ENCODE measurements around the gene PCK1. TPM values are rescaled to one million over a fixed set of nuclear protein-coding genes. Genes with fewer than 3 reads are reported as not detected.

PCK1 gene
- total and polyA plus RNA-seq, 2 of the 13 experiments (the other 11 are each of a cell fraction or from before 2014, with no cell fraction given) = 6.5 to 12.6 TPM

DNA sequence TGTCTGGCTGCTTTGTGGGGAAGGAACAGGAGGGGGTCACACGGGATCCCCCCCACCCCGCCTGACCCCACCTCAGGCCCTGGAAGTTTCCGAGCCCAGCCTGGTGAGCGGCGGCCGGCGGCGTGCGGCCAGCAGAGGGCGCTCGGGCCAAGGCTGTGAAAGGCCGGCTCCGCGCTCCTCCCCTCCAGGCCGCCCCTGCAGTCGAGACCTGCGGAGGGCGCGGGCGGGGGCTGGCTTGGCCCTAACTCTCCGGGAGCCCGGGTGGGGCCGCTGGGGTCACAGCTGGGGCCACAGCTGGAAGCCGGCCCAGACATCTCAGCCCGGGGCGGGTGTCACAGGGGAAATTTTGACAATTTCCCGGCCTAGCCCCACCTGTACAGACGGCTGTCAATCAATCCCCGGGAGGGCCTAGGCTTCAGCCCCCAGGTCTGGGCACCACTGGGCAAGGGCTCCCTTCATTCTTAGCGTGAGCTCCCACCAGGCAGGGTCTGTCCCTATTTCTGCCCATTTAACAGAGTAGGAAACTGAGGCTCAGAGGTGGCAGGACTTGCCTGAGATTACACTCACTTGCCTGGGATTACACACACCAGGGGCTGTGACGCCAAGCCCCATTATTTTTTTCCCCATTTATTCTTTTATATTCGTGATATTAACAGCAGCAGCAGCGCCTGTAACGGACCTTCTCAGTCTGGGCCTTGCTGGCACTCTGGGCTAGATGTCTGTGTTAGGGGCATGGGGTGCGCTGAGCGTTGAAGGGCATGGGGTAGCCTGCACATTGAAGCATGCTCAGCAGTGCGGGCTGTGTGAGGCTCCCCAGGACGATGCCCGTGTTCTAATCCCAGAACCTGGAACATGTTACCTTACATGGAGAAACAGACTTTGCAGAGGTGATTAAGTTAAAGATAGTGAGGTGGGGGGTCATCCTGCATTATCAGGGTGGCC is 36.4 kb downstream of the PCK1 start (continued):
- TF ChIP-seq IRF2 (CRISPR knock-in tag; IDR thresholded peaks at IDR 0.05) (peak; percentile 55; the same call in 1 of the 2 replicates), KDM3A (CRISPR knock-in tag; IDR thresholded peaks at IDR 0.05; ENCODE audit: low read depth) (peak; percentile 76; the same call in 1 of the 2 replicates), TOE1 (CRISPR knock-in tag; IDR thresholded peaks at IDR 0.05) (no peak), MTF2 (CRISPR knock-in tag; IDR thresholded peaks at IDR 0.05; ENCODE audit: borderline replicate concordance) (peak; percentile 88; the same call in 1 of the 2 replicates), SKI (IDR thresholded peaks at IDR 0.05; ENCODE audit: partially characterized antibody) (peak; percentile 13), TGIF2 (CRISPR knock-in tag; IDR thresholded peaks at IDR 0.05) (no peak), STAG1 (CRISPR knock-in tag; IDR thresholded peaks at IDR 0.05) (peak; percentile 96), TBX3 (IDR thresholded peaks at IDR 0.05; ENCODE audit: borderline replicate concordance) (no peak), MEIS2 (CRISPR knock-in tag; IDR thresholded peaks at IDR 0.05) (peak; percentile 72; the same call in 1 of the 2 replicates), NFKB2 (CRISPR knock-in tag; IDR thresholded peaks at IDR 0.05; ENCODE audit: borderline replicate concordance) (peak; percentile 47; the same call in 1 of the 2 replicates), ZNF17 (CRISPR knock-in tag; IDR thresholded peaks at IDR 0.05) (no peak), ZBTB8A (CRISPR knock-in tag; IDR thresholded peaks at IDR 0.05; ENCODE audit: borderline replicate concordance, low read depth) (no peak), NFKBIZ (CRISPR knock-in tag; IDR thresholded peaks at IDR 0.05) (no peak)
- TF ChIP-seq, protein P1, sequence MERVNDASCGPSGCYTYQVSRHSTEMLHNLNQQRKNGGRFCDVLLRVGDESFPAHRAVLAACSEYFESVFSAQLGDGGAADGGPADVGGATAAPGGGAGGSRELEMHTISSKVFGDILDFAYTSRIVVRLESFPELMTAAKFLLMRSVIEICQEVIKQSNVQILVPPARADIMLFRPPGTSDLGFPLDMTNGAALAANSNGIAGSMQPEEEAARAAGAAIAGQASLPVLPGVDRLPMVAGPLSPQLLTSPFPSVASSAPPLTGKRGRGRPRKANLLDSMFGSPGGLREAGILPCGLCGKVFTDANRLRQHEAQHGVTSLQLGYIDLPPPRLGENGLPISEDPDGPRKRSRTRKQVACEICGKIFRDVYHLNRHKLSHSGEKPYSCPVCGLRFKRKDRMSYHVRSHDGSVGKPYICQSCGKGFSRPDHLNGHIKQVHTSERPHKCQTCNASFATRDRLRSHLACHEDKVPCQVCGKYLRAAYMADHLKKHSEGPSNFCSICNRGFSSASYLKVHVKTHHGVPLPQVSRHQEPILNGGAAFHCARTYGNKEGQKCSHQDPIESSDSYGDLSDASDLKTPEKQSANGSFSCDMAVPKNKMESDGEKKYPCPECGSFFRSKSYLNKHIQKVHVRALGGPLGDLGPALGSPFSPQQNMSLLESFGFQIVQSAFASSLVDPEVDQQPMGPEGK (CRISPR knock-in tag; IDR thresholded peaks at IDR 0.05) = peak; percentile 79
- TF ChIP-seq, protein P2, sequence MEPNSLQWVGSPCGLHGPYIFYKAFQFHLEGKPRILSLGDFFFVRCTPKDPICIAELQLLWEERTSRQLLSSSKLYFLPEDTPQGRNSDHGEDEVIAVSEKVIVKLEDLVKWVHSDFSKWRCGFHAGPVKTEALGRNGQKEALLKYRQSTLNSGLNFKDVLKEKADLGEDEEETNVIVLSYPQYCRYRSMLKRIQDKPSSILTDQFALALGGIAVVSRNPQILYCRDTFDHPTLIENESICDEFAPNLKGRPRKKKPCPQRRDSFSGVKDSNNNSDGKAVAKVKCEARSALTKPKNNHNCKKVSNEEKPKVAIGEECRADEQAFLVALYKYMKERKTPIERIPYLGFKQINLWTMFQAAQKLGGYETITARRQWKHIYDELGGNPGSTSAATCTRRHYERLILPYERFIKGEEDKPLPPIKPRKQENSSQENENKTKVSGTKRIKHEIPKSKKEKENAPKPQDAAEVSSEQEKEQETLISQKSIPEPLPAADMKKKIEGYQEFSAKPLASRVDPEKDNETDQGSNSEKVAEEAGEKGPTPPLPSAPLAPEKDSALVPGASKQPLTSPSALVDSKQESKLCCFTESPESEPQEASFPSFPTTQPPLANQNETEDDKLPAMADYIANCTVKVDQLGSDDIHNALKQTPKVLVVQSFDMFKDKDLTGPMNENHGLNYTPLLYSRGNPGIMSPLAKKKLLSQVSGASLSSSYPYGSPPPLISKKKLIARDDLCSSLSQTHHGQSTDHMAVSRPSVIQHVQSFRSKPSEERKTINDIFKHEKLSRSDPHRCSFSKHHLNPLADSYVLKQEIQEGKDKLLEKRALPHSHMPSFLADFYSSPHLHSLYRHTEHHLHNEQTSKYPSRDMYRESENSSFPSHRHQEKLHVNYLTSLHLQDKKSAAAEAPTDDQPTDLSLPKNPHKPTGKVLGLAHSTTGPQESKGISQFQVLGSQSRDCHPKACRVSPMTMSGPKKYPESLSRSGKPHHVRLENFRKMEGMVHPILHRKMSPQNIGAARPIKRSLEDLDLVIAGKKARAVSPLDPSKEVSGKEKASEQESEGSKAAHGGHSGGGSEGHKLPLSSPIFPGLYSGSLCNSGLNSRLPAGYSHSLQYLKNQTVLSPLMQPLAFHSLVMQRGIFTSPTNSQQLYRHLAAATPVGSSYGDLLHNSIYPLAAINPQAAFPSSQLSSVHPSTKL (CRISPR knock-in tag; IDR thresholded peaks at IDR 0.05) = peak; percentile 28
- TF ChIP-seq, protein P3, sequence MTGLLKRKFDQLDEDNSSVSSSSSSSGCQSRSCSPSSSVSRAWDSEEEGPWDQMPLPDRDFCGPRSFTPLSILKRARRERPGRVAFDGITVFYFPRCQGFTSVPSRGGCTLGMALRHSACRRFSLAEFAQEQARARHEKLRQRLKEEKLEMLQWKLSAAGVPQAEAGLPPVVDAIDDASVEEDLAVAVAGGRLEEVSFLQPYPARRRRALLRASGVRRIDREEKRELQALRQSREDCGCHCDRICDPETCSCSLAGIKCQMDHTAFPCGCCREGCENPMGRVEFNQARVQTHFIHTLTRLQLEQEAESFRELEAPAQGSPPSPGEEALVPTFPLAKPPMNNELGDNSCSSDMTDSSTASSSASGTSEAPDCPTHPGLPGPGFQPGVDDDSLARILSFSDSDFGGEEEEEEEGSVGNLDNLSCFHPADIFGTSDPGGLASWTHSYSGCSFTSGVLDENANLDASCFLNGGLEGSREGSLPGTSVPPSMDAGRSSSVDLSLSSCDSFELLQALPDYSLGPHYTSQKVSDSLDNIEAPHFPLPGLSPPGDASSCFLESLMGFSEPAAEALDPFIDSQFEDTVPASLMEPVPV (CRISPR knock-in tag; IDR thresholded peaks at IDR 0.05) = peak; percentile 36; the same call in 1 of the 2 replicates
- TF ChIP-seq, protein P4, sequence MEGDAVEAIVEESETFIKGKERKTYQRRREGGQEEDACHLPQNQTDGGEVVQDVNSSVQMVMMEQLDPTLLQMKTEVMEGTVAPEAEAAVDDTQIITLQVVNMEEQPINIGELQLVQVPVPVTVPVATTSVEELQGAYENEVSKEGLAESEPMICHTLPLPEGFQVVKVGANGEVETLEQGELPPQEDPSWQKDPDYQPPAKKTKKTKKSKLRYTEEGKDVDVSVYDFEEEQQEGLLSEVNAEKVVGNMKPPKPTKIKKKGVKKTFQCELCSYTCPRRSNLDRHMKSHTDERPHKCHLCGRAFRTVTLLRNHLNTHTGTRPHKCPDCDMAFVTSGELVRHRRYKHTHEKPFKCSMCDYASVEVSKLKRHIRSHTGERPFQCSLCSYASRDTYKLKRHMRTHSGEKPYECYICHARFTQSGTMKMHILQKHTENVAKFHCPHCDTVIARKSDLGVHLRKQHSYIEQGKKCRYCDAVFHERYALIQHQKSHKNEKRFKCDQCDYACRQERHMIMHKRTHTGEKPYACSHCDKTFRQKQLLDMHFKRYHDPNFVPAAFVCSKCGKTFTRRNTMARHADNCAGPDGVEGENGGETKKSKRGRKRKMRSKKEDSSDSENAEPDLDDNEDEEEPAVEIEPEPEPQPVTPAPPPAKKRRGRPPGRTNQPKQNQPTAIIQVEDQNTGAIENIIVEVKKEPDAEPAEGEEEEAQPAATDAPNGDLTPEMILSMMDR (CRISPR knock-in tag; IDR thresholded peaks at IDR 0.05) = peak; percentile 98
